ENCODE measurements around the gene BTBD7.

Gene BTBD7

GRCh38 chr14:93200553-93200952, 132.3 kb downstream of the BTBD7 start:
- H3K9me3 ChIP-seq (ENCODE audit: control insufficient read depth, insufficient read depth, low read length): no peaks in the 10 kb centered on the region
- H3K27me3 ChIP-seq (ENCODE audit: control insufficient read depth, insufficient read depth, low read length): no peaks in the 10 kb centered on the region
- no peak overlapping the region for H3K4me3 ChIP-seq (ENCODE audit: low read depth, low read length)
- H3K4me1 ChIP-seq (ENCODE audit: control insufficient read depth, insufficient read depth, low read length): no peaks in the 10 kb centered on the region
- no peaks in the 10 kb centered on the region for H3K36me3 ChIP-seq (ENCODE audit: control insufficient read depth, insufficient read depth, low read length)
- no peak overlapping the region for H3K9ac ChIP-seq (ENCODE audit: low read depth, low read length)

- H3K9me3 ChIP-seq (ENCODE audit: control insufficient read depth, insufficient read depth, low read length): no peaks in the 10 kb centered on the region
- H3K36me3 ChIP-seq (ENCODE audit: control insufficient read depth, insufficient read depth, low read length): no peaks in the 10 kb centered on the region
- H3K4me3 ChIP-seq (ENCODE audit: low read depth, low read length): no peak overlapping the region
- H3K9ac ChIP-seq (ENCODE audit: low read depth, low read length): no peak overlapping the region
- no peaks in the 10 kb centered on the region for H3K27me3 ChIP-seq (ENCODE audit: control insufficient read depth, insufficient read depth, low read length)
- H3K4me1 ChIP-seq (ENCODE audit: control insufficient read depth, insufficient read depth, low read length): no peaks in the 10 kb centered on the region
Measured at GRCh38 chr14:93199031-93199430, 133.8 kb downstream of the BTBD7 start.

- Histone ChIP-seq H3K9me3 (ENCODE audit: control insufficient read depth, insufficient read depth, low read length) (no peaks in the 10 kb centered on the region), H3K9ac (ENCODE audit: low read depth, low read length) (no peak overlapping the region), H3K4me1 (ENCODE audit: control insufficient read depth, insufficient read depth, low read length) (no peaks in the 10 kb centered on the region), H3K36me3 (ENCODE audit: control insufficient read depth, insufficient read depth, low read length) (no peaks in the 10 kb centered on the region), H3K4me3 (ENCODE audit: low read depth, low read length) (no peak overlapping the region), H3K27me3 (ENCODE audit: control insufficient read depth, insufficient read depth, low read length) (no peaks in the 10 kb centered on the region)
Measured at GRCh38 chr14:93195316-93195999, 137.4 kb downstream of the BTBD7 start.

Measured in iPS-15b (cell line).